ENCODE data around the gene LRMDA.

The LRMDA gene

GRCh38 chr10:75935240-75935639 is 503.8 kb downstream of the LRMDA start:
- Histone ChIP-seq H3K9ac (no peak overlapping the region), H3K4me1 (no peaks in the 10 kb centered on the region), H3K9me3 (ENCODE audit: control insufficient read depth, low read length) (no peaks in the 10 kb centered on the region), H3K27me3 (ENCODE audit: control insufficient read depth, insufficient read depth, low read length) (no peaks in the 10 kb centered on the region), H2AFZ (no peak overlapping the region), H3K79me2 (no peaks in the 10 kb centered on the region), H3K36me3 (ENCODE audit: control insufficient read depth, insufficient read depth, low read length) (no peaks in the 10 kb centered on the region), H3K27ac (no peak overlapping the region), H3K4me2 (ENCODE audit: low read length) (no peak overlapping the region), H3K4me3 (ENCODE audit: low read depth, low read length) (no peak overlapping the region)
- no peak for TF ChIP-seq CTCF (IDR thresholded peaks at IDR 0.05)

DNA sequence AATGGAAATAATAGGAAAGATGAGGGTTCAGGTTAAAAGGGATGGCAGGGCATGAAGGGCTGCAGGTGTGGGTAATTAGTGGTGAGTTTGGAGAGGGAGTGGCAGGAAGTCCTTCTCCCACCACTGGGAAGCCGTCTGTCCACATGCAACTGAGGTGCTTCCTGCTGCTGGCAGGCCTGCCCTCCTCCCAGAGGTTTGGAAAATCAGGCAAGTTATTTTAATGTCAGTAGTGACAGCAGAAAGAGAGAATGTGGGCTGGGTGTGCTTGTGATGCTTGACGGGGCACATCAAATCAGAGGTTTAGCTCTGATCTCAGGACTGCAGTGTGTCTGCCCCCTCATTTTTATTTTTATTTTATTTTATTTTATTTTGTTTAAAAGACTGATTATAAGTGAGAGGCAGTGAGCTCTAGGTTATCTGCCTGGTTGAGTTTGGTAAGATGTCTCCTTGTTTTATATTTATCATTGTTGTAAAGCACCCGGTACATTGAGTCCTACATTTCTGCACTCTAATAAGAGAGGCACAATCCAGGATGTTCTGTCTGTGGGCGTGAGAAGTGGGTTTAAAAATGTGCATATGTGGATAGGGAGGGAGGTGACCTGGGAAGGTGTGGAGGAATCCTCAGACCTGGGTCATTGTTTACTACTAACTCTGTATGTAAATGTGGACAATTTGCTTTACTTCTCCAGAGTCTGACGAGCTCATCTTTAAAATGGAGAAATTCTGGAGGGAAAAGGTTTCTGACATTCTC is 504.4 kb downstream of the LRMDA start:
- Histone ChIP-seq H3K9ac (no peak overlapping the region), H3K4me1 (no peaks in the 10 kb centered on the region), H3K36me3 (ENCODE audit: control insufficient read depth, insufficient read depth, low read length) (no peaks in the 10 kb centered on the region), H3K79me2 (no peaks in the 10 kb centered on the region), H3K27me3 (ENCODE audit: control insufficient read depth, insufficient read depth, low read length) (no peaks in the 10 kb centered on the region), H3K27ac (no peak overlapping the region), H3K9me3 (ENCODE audit: control insufficient read depth, low read length) (no peaks in the 10 kb centered on the region), H3K4me2 (ENCODE audit: low read length) (no peak overlapping the region), H3K4me3 (ENCODE audit: low read depth, low read length) (no peak overlapping the region), H2AFZ (no peak overlapping the region)
- no peak for TF ChIP-seq CTCF (IDR thresholded peaks at IDR 0.05)

DNA sequence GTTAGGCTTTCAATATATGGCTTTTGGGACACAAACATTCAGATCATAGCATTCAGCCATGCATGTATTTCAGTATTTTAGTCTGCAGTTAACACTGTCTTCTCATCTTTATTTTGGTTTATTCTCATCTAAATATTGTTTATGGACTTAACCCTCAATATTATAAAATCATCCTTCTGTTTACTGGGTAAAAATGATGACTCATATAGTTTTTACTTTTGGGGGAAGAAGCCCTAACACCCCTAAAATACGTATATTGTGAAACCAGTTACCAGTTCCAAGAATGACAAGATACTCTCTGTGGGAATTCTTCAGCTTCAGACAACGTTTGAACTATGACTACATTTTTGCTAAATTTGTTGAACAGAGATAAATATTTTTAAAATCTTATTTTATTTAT is 505.4 kb downstream of the LRMDA start:
- Histone ChIP-seq H3K4me1 (no peaks in the 10 kb centered on the region), H3K79me2 (no peaks in the 10 kb centered on the region), H3K9ac (no peak overlapping the region), H3K4me2 (ENCODE audit: low read length) (no peak overlapping the region), H2AFZ (no peak overlapping the region), H3K4me3 (ENCODE audit: low read depth, low read length) (no peak overlapping the region), H3K9me3 (ENCODE audit: control insufficient read depth, low read length) (no peaks in the 10 kb centered on the region), H3K27ac (no peak overlapping the region), H3K27me3 (ENCODE audit: control insufficient read depth, insufficient read depth, low read length) (no peaks in the 10 kb centered on the region), H3K36me3 (ENCODE audit: control insufficient read depth, insufficient read depth, low read length) (no peaks in the 10 kb centered on the region)
- TF ChIP-seq CTCF (IDR thresholded peaks at IDR 0.05) = no peak

- H3K9me3 ChIP-seq (ENCODE audit: control insufficient read depth, low read length) = no peaks in the 10 kb centered on the region
- H3K79me2 ChIP-seq = no peaks in the 10 kb centered on the region
- no peak for TF ChIP-seq CTCF (IDR thresholded peaks at IDR 0.05)
- no peak overlapping the region for H3K9ac ChIP-seq
- H3K27me3 ChIP-seq (ENCODE audit: control insufficient read depth, insufficient read depth, low read length) = no peaks in the 10 kb centered on the region
- no peak overlapping the region for H3K27ac ChIP-seq
- H3K36me3 ChIP-seq (ENCODE audit: control insufficient read depth, insufficient read depth, low read length) = no peaks in the 10 kb centered on the region
- no peak overlapping the region for H2AFZ ChIP-seq
- H3K4me2 ChIP-seq (ENCODE audit: low read length) = no peak overlapping the region
- no peaks in the 10 kb centered on the region for H3K4me1 ChIP-seq
- H3K4me3 ChIP-seq (ENCODE audit: low read depth, low read length) = no peak overlapping the region
Measured at GRCh38 chr10:75937823-75938222, 506.4 kb downstream of the LRMDA start.

Measured in parathyroid adenoma (tissue), 2 donors.